Stimulated activated CD4-positive, alpha-beta T cell treated with anti-CD3 and anti-CD28 coated beads, Interleukin-2, amount 100 ng/mL, for 24 hours (primary cell): ENCODE data around the gene CNNM1.
A peak's percentile ranks its signal among the peaks of the same experiment; 100 is the strongest.

Experiments
- DNase-seq, 2 donors: peaks; one replicate each; pipeline ENCODE4 v3.0.0-alpha.2; 2020

The CNNM1 gene

GRCh38 chr10:99422529-99423096, 93.5 kb downstream of the CNNM1 start:
- DNase-seq: no peak

DNA sequence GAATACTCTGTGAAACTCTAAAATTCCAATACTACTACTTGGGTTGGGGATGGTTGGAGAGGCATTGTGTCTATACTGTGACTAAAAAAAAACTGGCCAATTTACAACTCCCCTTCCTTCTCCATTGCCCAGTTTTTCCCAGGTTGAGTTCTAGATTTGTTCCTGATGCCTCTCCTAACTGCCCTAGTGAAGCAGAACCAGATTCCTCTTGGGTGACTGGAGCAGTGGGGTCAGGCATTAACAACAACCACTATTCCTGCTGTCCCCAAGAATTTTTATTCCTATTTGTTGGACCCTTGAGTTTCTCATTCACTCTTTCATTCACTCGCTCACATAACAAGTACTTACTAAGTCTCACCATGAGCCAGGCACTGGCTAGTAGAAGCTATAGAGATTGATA, 95.5 kb downstream of the CNNM1 start:
- no peak for DNase-seq

- no peak for DNase-seq
These were observed 96.0 kb downstream of the CNNM1 start for GRCh38 chr10:99425204-99425603.

DNA sequence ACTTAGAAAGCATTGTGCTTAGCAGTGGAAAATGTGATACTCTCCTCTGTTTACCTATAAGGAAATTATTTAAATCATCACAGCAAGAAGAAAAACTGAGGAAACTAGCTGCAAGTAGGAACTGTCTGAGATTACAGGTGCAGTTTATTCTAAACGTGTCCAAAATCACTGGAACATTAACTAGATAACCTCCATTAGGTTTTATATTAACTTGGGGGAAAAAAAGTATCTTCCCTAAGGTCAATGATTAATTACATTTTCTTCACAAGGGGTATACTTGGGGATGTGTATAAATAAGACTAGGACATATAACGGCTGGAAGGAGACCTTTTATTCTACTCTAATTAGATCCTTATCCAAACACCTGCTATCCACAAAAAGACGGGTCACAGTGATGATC, 97.5 kb downstream of the CNNM1 start:
- DNase-seq: no peak

DNA sequence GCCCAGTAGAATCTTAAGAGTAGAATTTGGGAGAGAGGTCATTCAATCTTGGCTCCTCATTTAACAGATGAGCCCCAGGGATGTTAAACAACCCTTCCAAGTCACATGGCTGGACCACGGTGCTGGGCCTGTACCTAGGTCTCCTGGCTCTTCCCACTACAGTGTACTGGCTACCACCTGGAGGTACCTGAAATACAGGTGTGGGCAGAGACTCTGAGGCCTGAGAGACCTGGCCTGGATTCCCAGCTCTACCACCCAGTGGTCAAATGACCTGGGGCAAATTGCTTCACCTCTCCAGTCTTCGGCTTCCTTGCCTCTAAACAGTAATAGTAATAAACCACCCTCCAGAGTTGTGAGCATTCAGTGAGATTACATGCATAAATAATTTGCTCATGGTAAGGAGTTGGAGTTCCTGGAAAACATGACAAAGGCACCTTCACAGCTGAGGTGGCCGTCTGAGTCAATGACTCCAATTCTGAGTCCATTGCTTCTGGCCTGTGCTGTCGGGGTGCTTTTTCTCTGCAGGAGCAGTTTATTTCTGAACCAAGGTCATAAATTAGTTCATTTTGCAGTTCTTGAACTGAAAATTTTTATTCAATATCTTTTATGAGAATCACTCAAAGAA, 98.5 kb downstream of the CNNM1 start:
- DNase-seq: no peak

GRCh38 chr10:99429517-99430095, 100.5 kb downstream of the CNNM1 start:
- DNase-seq: no peak

DNA sequence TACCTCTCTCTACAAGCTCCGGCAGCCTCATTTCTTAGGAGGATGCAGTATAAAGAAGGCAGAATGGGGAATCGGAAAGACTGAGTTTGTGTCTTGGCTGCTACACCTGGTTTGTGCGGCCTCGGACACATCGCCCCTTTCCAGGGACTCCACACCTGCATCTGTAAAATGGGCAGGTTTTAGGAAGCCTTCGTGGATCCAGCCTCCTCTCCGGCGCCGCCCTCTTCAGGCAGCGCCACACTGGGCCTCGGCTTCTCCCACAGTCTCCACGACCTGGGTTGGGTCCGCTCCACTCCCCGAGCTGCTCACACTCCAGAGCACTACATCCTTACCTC, 100.9 kb downstream of the CNNM1 start:
- DNase-seq: no peak

DNA sequence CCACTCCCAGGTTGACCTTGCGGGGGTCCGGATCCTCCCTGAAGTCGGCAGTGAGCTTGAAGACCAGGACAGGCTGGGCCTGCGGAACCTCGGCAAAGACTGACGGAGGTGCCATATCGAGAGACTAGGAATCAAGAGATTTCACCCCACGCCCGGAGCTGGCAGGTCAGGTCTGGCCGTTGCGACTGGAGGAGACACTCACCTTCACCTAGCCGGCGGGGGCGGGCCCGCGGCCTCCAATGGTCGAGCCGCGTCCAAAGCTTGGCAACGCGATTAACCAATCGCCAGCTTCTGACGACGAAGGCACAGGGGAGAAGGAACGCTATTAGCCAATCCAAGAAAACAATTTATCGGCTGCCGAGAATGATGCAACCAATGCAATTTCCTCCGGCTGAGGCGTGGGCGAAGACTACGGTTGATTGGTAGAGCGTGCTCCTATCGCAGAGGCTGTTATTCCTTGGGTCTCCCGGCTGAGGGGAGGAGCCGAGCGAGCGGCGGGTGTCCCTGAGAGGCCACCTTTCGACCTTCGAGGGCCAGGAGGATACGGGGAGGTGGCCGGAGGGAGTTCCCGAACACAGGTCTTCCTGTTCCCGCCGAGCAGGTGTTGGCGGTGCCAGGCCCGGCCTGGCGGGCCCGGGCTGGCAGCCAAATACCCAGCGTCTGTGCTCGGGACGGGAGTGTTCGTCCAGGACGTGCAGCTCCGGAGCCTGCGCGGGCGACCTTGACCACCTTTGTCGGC, 101.5 kb downstream of the CNNM1 start, which contains the start of gene GOT1:
Gene GOT1 (minus strand): TSS at position 174 of the 739 bp plus-strand sequence. CDS start 59 bp downstream, at position 115.
- peak; percentile 94 to 95 for DNase-seq

DNA sequence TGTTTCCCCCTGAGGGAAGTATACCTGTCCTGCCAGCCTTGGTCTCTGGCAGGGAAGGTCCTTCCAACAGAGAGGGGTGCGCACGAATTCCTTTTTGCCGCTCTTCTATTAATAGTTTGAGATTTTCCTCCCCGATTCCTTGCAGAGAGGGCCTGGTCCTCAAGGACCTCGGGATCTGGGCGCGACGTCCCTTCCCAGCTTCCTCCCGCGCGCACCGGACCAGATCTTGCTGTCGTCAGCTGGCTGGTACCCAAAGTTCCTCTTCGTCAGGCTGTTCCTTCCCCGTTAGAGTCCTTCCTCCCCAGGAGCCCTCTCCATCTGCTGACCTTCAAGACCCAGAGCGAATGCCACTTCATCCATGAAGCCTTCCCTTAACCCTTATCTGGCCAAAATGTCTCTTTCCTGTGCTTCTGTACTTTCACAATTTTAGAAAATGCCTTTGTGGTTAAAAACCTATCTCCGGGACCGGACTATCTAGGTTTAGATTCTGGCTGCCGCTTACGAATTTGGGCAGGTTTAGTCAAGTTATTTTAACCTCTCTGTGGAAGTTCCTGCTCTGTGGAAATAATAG, 102.1 kb downstream of the CNNM1 start:
- DNase-seq: peak in 1 of 2 donors; percentile 28

DNA sequence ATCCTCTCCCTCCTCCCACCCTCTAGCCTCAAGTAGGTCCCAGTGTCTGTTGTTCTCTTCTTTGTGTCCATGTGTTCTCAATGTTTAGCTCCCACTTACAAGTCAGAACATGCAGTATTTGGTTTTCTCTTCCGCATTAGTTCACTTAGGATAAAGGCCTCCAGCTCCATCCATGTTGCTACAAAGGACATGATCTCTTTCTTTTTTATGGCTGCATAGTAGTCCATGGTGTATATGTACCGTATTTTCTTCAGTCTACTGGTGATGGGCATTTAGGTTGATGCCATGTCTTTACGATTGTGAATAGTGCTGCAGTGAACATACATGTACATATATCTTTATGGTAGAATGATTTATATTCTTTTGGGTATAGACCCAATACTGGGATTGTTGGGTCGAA, 102.9 kb downstream of the CNNM1 start:
- DNase-seq: no peak

GRCh38 chr10:99432881-99433280, 103.7 kb downstream of the CNNM1 start:
- DNase-seq: no peak

DNA sequence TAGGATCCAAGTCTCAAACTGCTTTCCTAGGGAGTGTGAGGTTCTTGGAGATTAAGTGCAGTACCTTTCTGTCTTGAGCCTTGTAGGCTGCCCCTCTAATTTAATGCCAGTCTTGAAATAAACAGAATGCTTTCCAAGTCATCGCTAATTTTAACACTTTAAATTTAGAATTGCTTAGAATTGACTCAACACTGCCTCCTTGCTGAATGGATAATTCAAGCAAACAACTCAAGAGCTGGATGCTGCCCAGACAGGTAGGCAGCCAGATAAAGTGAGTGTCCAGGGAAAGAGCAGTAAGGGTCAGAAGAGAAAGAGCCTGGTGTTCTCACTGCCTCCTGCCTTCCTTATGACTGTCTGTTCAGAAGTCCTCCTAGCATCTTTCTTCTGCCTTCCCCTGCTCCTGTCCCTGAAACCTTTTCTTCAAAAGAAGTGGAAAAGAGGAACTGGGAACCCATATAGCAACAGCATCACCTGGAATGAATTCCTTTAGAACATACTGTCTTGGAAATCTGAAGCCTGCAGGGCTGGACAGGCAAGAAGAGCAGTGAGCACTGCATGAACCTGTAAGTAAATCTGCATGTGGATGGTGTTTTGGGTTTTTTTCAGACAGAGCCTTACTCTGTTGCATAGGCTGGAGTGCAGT, 104.3 kb downstream of the CNNM1 start:
- no peak for DNase-seq

- no peak for DNase-seq
These were observed 107.0 kb downstream of the CNNM1 start for GRCh38 chr10:99435986-99436638.

DNA sequence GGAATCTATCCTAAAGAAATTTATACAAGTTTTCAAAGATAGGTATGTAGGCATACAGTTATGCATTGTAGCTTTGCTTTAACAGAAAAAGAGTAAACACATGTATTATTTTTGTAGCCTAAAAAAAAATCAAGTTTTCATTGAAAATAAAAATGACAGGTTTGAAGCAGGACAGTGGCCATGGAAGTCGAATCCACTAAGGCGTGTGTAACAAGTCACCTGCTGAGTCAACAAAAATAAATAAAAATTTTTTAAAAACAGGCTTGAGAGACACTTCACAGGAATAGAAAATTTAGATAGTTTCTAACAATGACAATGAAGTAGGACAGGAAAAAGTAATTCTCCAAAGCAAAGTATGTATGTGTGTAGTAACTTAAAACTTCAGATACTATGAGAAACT, 109.7 kb downstream of the CNNM1 start:
- no peak for DNase-seq

- DNase-seq: no peak
These were observed 113.2 kb downstream of the CNNM1 start for GRCh38 chr10:99442394-99442793.

- no peak for DNase-seq
These were observed 114.3 kb downstream of the CNNM1 start for GRCh38 chr10:99443500-99443899.
